HG02798 (cell line): ENCODE measurements around the gene DCLRE1B.

Source experiments
- ATAC-seq: cut with Tn5 transposase; IDR thresholded peaks from one replicate; pipeline ENCODE4 v1.9.1; 2021; ENCODE audit warnings: mild to moderate bottlenecking; ENCODE audit not compliant: unreplicated experiment, poor library complexity

DCLRE1B gene

GRCh38 chr1:113904674-113905434 lies at the start of gene DCLRE1B, which contains the start of gene AP4B1:
Gene DCLRE1B, plus strand, starts transcription at chr1:113905326. Its CDS starts 261 bp downstream, at chr1:113905587.
Gene AP4B1, minus strand, starts transcription at chr1:113904799. Its CDS starts 82 bp downstream, at chr1:113904717.
- peak; percentile 91 for ATAC-seq

GRCh38 chr1:113855630-113856400 lies 49.3 kb upstream of the DCLRE1B start:
- ATAC-seq: no peak

GRCh38 chr1:113856401-113856790 lies 48.7 kb upstream of the DCLRE1B start:
- no peak for ATAC-seq

GRCh38 chr1:113857776-113858175 lies 47.4 kb upstream of the DCLRE1B start:
- no peak for ATAC-seq

- peak; percentile 43 for ATAC-seq
Observed at GRCh38 chr1:113858418-113858817, 46.7 kb upstream of the DCLRE1B start.

- no peak for ATAC-seq
Observed at GRCh38 chr1:113858982-113859381, 46.1 kb upstream of the DCLRE1B start.

- ATAC-seq: peak; percentile 89
Observed at GRCh38 chr1:113859478-113860175, 45.5 kb upstream of the DCLRE1B start.

- ATAC-seq: no peak
Observed at GRCh38 chr1:113860891-113861290, 44.2 kb upstream of the DCLRE1B start.

GRCh38 chr1:113861641-113862040 lies 43.5 kb upstream of the DCLRE1B start:
- no peak for ATAC-seq

GRCh38 chr1:113868387-113869083 lies 36.6 kb upstream of the DCLRE1B start:
- ATAC-seq: no peak

GRCh38 chr1:113870778-113871177 lies 34.3 kb upstream of the DCLRE1B start:
- ATAC-seq: no peak

GRCh38 chr1:113871597-113872113 lies 33.5 kb upstream of the DCLRE1B start, which contains the start of gene PTPN22:
Gene PTPN22, minus strand, starts transcription at chr1:113871712.
- peak; percentile 92 for ATAC-seq

GRCh38 chr1:113872219-113872935 lies 32.7 kb upstream of the DCLRE1B start:
- ATAC-seq: peak; percentile 12

- peak; percentile 30 for ATAC-seq
Observed at GRCh38 chr1:113874012-113874879, 30.9 kb upstream of the DCLRE1B start.

GRCh38 chr1:113875714-113876113 lies 29.4 kb upstream of the DCLRE1B start:
- no peak for ATAC-seq

- no peak for ATAC-seq
Observed at GRCh38 chr1:113876176-113876575, 28.9 kb upstream of the DCLRE1B start.

- no peak for ATAC-seq
Observed at GRCh38 chr1:113879739-113880038, 25.4 kb upstream of the DCLRE1B start.

- no peak for ATAC-seq
Observed at GRCh38 chr1:113881661-113882060, 23.5 kb upstream of the DCLRE1B start.
